Measurements from ENCODE around the gene CPT1B.

GRCh38 chr22:50626314-50626849 lies 48.2 kb upstream of the CPT1B start:
- TF ChIP-seq ZNF214 (tag by site-specific recombination; IDR thresholded peaks at IDR 0.05; ENCODE audit: borderline replicate concordance) (no peak), ZNF146 (tag by site-specific recombination; IDR thresholded peaks at IDR 0.05) (no peak), ZNF449 (tag by site-specific recombination; IDR thresholded peaks at IDR 0.05) (no peak), YY1 (tag by site-specific recombination; IDR thresholded peaks at IDR 0.05) (no peak), HOXA7 (CRISPR knock-in tag; IDR thresholded peaks at IDR 0.05; ENCODE audit: borderline replicate concordance) (no peak), SETDB1 (IDR thresholded peaks at IDR 0.05; ENCODE audit: insufficient read length, low read length) (no peak), REST (tag by site-specific recombination; IDR thresholded peaks at IDR 0.05) (no peak), ZBTB10 (tag by site-specific recombination; IDR thresholded peaks at IDR 0.05) (no peak)
- TF ChIP-seq, protein P1, sequence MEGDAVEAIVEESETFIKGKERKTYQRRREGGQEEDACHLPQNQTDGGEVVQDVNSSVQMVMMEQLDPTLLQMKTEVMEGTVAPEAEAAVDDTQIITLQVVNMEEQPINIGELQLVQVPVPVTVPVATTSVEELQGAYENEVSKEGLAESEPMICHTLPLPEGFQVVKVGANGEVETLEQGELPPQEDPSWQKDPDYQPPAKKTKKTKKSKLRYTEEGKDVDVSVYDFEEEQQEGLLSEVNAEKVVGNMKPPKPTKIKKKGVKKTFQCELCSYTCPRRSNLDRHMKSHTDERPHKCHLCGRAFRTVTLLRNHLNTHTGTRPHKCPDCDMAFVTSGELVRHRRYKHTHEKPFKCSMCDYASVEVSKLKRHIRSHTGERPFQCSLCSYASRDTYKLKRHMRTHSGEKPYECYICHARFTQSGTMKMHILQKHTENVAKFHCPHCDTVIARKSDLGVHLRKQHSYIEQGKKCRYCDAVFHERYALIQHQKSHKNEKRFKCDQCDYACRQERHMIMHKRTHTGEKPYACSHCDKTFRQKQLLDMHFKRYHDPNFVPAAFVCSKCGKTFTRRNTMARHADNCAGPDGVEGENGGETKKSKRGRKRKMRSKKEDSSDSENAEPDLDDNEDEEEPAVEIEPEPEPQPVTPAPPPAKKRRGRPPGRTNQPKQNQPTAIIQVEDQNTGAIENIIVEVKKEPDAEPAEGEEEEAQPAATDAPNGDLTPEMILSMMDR (tag by site-specific recombination; IDR thresholded peaks at IDR 0.05): no peak
